ENCODE results near the gene NDUFS6.

NDUFS6 gene

GRCh38 chr5:1769752-1770442, 31.3 kb upstream of the NDUFS6 start:
- in situ Hi-C loops (cut with MboI; ENCODE audit: low pct_unique_long_range_greater_than_20kb, low sequenced_read_pairs, unreplicated experiment), result loop anchor here (25.0 kb wide), 1 partner anchor 242 kb away; no protein-coding TSS in a partner anchor
- TF ChIP-seq, protein P1, sequence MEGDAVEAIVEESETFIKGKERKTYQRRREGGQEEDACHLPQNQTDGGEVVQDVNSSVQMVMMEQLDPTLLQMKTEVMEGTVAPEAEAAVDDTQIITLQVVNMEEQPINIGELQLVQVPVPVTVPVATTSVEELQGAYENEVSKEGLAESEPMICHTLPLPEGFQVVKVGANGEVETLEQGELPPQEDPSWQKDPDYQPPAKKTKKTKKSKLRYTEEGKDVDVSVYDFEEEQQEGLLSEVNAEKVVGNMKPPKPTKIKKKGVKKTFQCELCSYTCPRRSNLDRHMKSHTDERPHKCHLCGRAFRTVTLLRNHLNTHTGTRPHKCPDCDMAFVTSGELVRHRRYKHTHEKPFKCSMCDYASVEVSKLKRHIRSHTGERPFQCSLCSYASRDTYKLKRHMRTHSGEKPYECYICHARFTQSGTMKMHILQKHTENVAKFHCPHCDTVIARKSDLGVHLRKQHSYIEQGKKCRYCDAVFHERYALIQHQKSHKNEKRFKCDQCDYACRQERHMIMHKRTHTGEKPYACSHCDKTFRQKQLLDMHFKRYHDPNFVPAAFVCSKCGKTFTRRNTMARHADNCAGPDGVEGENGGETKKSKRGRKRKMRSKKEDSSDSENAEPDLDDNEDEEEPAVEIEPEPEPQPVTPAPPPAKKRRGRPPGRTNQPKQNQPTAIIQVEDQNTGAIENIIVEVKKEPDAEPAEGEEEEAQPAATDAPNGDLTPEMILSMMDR (IDR thresholded peaks at IDR 0.05; ENCODE audit: extremely low read depth, insufficient read depth, missing control alignments), result no peak
- DNase-seq (ENCODE audit: low spot score), result no peak

DNA sequence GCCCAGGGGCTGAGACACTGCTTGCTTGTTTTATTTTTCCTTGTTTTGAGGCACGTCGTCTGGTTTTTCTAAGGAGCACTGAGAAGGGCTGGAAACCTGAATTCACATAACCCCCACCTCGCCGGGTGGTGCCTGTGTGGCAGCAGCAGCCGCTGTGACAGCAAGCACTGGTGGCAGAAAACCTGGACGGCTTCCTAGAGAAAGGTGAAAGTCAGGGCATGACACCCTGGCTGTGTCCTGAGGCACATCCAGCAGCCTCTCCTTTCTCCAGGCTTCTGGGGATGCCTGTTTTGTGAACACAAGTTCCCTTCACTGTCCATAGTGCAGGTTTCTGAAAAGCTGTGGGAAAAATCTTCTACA, 30.8 kb upstream of the NDUFS6 start:
- no peak for DNase-seq (ENCODE audit: low spot score)
- in situ Hi-C loops (cut with MboI; ENCODE audit: low pct_unique_long_range_greater_than_20kb, low sequenced_read_pairs, unreplicated experiment), result loop anchor here (25.0 kb wide), 1 partner anchor 242 kb away; no protein-coding TSS in a partner anchor
- TF ChIP-seq, protein P1 (IDR thresholded peaks at IDR 0.05; ENCODE audit: extremely low read depth, insufficient read depth, missing control alignments), result no peak

GRCh38 chr5:1771149-1772065, 29.8 kb upstream of the NDUFS6 start:
- in situ Hi-C loops (cut with MboI; ENCODE audit: low pct_unique_long_range_greater_than_20kb, low sequenced_read_pairs, unreplicated experiment), result loop anchor here (25.0 kb wide), 1 partner anchor 241 kb away; no protein-coding TSS in a partner anchor
- TF ChIP-seq, protein P1 (IDR thresholded peaks at IDR 0.05; ENCODE audit: extremely low read depth, insufficient read depth, missing control alignments), result no peak

GRCh38 chr5:1772634-1773033, 28.6 kb upstream of the NDUFS6 start:
- peak; percentile 75 for DNase-seq (ENCODE audit: low spot score)
- TF ChIP-seq, protein P1 (IDR thresholded peaks at IDR 0.05; ENCODE audit: extremely low read depth, insufficient read depth, missing control alignments), result peak; percentile 52
- in situ Hi-C loops (cut with MboI; ENCODE audit: low pct_unique_long_range_greater_than_20kb, low sequenced_read_pairs, unreplicated experiment), result loop anchor here (25.0 kb wide), 1 partner anchor 240 kb away; no protein-coding TSS in a partner anchor

More at GRCh38 chr5:1771149-1772065, 29.8 kb upstream of the NDUFS6 start:
- DNase-seq (ENCODE audit: low spot score), result no peak

DNA sequence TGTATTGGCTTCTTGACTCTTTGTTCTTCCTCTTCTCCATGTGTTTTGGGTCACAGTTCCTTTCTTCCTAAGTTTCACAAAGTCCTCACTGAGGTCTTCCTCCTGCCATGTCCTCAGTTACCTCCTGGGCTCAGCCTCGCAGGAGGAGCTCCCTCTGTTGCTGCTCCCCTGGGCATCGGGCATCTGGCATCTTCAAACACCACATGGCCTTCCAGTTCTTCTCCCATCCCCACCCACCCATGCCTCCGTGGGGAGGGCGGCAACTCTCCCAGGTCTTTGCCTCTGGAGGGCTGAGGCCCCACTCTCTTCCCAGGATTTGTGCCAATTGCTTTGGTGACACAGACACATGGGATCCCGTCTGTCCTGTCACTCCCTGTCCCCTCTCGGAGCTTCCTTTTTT, 24.4 kb upstream of the NDUFS6 start:
- in situ Hi-C loops (cut with MboI; ENCODE audit: low pct_unique_long_range_greater_than_20kb, low sequenced_read_pairs, unreplicated experiment), result no loop called here
- no peak for DNase-seq (ENCODE audit: low spot score)
- TF ChIP-seq, protein P1 (IDR thresholded peaks at IDR 0.05; ENCODE audit: extremely low read depth, insufficient read depth, missing control alignments), result no peak

- DNase-seq (ENCODE audit: low spot score), result no peak
- in situ Hi-C loops (cut with MboI; ENCODE audit: low pct_unique_long_range_greater_than_20kb, low sequenced_read_pairs, unreplicated experiment), result no loop called here
- TF ChIP-seq, protein P1 (IDR thresholded peaks at IDR 0.05; ENCODE audit: extremely low read depth, insufficient read depth, missing control alignments), result no peak
Measured at GRCh38 chr5:1777281-1778137, 23.7 kb upstream of the NDUFS6 start.
